ENCODE data around the gene LPCAT3.

DNA sequence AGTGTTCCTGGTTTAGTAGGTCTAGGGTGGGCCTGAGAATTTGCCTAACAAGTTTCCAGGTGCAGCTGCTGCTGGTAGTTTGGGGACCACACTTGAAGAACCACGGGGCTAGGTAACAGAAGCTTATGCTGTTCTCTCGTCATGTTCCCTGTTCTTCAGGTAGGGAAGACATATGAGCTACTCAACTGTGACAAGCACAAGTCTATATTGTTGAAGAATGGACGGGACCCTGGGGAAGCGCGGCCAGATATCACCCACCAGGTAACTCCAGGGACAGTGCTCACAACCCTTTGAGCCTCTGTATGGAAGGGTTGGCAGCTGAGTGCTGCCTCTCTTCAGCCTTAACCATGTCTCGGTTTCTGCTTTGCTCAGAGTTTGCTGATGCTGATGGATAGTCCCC lies 44.1 kb downstream of the LPCAT3 start:
- TF ChIP-seq RAD21 (IDR thresholded peaks at IDR 0.05; ENCODE audit: low read depth) (no peak), SIN3A (IDR thresholded peaks at IDR 0.05; ENCODE audit: low read depth) (no peak), ELF1 (IDR thresholded peaks at IDR 0.05; ENCODE audit: borderline replicate concordance, low read depth) (no peak), REST (IDR thresholded peaks at IDR 0.05; ENCODE audit: low read depth) (no peak), CEBPB (IDR thresholded peaks at IDR 0.05; ENCODE audit: low read depth) (no peak), EZH2phosphoT487 (IDR thresholded peaks at IDR 0.05; ENCODE audit: borderline replicate concordance) (no peak), POLR2A (IDR thresholded peaks at IDR 0.05; ENCODE audit: borderline replicate concordance, extremely low read depth, insufficient read depth, insufficient read length) (no peak), ZNF274 (IDR thresholded peaks at IDR 0.05; ENCODE audit: low read depth, low read length) (no peak)
- TF ChIP-seq, protein P1, sequence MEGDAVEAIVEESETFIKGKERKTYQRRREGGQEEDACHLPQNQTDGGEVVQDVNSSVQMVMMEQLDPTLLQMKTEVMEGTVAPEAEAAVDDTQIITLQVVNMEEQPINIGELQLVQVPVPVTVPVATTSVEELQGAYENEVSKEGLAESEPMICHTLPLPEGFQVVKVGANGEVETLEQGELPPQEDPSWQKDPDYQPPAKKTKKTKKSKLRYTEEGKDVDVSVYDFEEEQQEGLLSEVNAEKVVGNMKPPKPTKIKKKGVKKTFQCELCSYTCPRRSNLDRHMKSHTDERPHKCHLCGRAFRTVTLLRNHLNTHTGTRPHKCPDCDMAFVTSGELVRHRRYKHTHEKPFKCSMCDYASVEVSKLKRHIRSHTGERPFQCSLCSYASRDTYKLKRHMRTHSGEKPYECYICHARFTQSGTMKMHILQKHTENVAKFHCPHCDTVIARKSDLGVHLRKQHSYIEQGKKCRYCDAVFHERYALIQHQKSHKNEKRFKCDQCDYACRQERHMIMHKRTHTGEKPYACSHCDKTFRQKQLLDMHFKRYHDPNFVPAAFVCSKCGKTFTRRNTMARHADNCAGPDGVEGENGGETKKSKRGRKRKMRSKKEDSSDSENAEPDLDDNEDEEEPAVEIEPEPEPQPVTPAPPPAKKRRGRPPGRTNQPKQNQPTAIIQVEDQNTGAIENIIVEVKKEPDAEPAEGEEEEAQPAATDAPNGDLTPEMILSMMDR (IDR thresholded peaks at IDR 0.05 in 2 of 3, conservative IDR thresholded peaks at IDR 0.05 in 1 of 3; ENCODE audit: borderline replicate concordance in 1 of 3, insufficient read depth in 1 of 3, low read depth in 2 of 3, low read length in 2 of 3): no peak
- TF ChIP-seq, protein P2, sequence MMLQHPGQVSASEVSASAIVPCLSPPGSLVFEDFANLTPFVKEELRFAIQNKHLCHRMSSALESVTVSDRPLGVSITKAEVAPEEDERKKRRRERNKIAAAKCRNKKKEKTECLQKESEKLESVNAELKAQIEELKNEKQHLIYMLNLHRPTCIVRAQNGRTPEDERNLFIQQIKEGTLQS (IDR thresholded peaks at IDR 0.05): no peak

Measured in HCT116 (cell line).